Thoracic aorta (tissue), 2 donors: ENCODE data around the gene NDUFA13. TPM values are rescaled to one million over a fixed set of nuclear protein-coding genes. Genes with fewer than 3 reads are reported as not detected.

Experiments
- ATAC-seq: fragments of 150-250 bp; one replicate; pipeline ENCODE4 v1.8.0; 2017; ENCODE audit warnings: low read depth; ENCODE audit not compliant: insufficient number of reproducible peaks, low FRiP score
- DNase-seq: peaks from one replicate; pipeline ENCODE4 v3.0.0-alpha.2; 2020; ENCODE audit warnings: low spot score
- H3K27ac ChIP-seq, 2 donors: fragments of 200-600 bp; sonication (generic); 1 replicate in 1 of 2; 2 replicates in 1 of 2; pipeline ENCODE4 v1.5.1; 2016; ENCODE audit warnings: mild to moderate bottlenecking in 2 of 2, moderate library complexity in 2 of 2
- H3K27me3 ChIP-seq: fragments of 200-600 bp; sonication (generic); replicated peaks from 2 replicates; pipeline ENCODE4 v1.6.0; 2016; ENCODE audit warnings: mild to moderate bottlenecking; ENCODE audit not compliant: insufficient read depth
- H3K36me3 ChIP-seq: fragments of 200-600 bp; sonication (generic); one replicate; pipeline ENCODE4 v1.5.1; 2016
- H3K4me1 ChIP-seq, 2 donors: fragments of 200-600 bp; sonication (generic); 1 replicate in 1 of 2; 2 replicates in 1 of 2; pipeline versions ENCODE4 v1.5.1 to v1.6.0; 2016; ENCODE audit warnings: low read depth in 2 of 2, mild to moderate bottlenecking in 1 of 2; ENCODE audit not compliant: control insufficient read depth in 1 of 2
- H3K4me3 ChIP-seq: fragments of 200-600 bp; sonication (generic); 2 replicates; pipeline ENCODE4 v1.5.1; 2016; ENCODE audit warnings: mild to moderate bottlenecking
- H3K9me3 ChIP-seq: fragments of 200-600 bp; sonication (generic); 2 replicates; pipeline ENCODE4 v1.5.1; 2016
- CTCF ChIP-seq: fragments of 200-600 bp; sonication (generic); IDR thresholded peaks from one replicate; pipeline ENCODE4 v1.5.1; 2019; ENCODE audit warnings: antibody characterized with exemption
- total RNA-seq, 2 donors: library from RNA; depleted of rRNA; stranded (reverse); fragments of >200 nt; gene quantifications; one replicate each; pipeline versions ENCODE4 v1.1.0 to v1.2.3, GENCODE V29; 2016

NDUFA13 gene
- total RNA-seq, 2 donors from 2014 or later = 15.5 to 60.8 TPM

GRCh38 chr19:19527674-19528625 lies 11.9 kb downstream of the NDUFA13 start:
- TF ChIP-seq CTCF = no peak
- no peak overlapping the region for H3K4me3 ChIP-seq
- no peaks in the 10 kb centered on the region for H3K4me1 ChIP-seq
- no peak for DNase-seq
- H3K9me3 ChIP-seq = no peaks in the 10 kb centered on the region
- H3K27me3 ChIP-seq = no peaks in the 10 kb centered on the region
- no peak for ATAC-seq
- no peak overlapping the region for H3K27ac ChIP-seq
- peaks cover 27% of the 10 kb centered on the region for H3K36me3 ChIP-seq

GRCh38 chr19:19528721-19529490 lies 12.9 kb downstream of the NDUFA13 start, which contains the start of gene YJEFN3:
YJEFN3 (plus strand) TSS chr19:19528911; CDS start chr19:19528933, 22 bp downstream.
- ATAC-seq (no peak), DNase-seq (no peak)
- Histone ChIP-seq H3K27ac (no peak within 1 kb of the TSS), H3K4me3 (no peak within 1 kb of the TSS), H3K9me3 (no peaks in the 10 kb centered on the region), H3K4me1 (no peaks in the 10 kb centered on the region), H3K36me3 (peaks cover 22% of the 10 kb centered on the region), H3K27me3 (no peaks in the 10 kb centered on the region)
- TF ChIP-seq CTCF = no peak

GRCh38 chr19:19529783-19530422 lies 13.9 kb downstream of the NDUFA13 start:
- peaks cover 17% of the 10 kb centered on the region for H3K36me3 ChIP-seq
- TF ChIP-seq CTCF = no peak
- H3K27ac ChIP-seq = no peak overlapping the region

GRCh38 chr19:19530423-19530804 lies 14.4 kb downstream of the NDUFA13 start:
- ATAC-seq (no peak), DNase-seq (no peak)
- peaks cover 17% of the 10 kb centered on the region for H3K36me3 ChIP-seq
- no peak overlapping the region for H3K4me3 ChIP-seq
- H3K27ac ChIP-seq = no peak overlapping the region
- no peaks in the 10 kb centered on the region for H3K27me3 ChIP-seq
- TF ChIP-seq CTCF = no peak
- no peaks in the 10 kb centered on the region for H3K9me3 ChIP-seq
- no peaks in the 10 kb centered on the region for H3K4me1 ChIP-seq

More at GRCh38 chr19:19529783-19530422, 13.9 kb downstream of the NDUFA13 start:
- H3K4me1 ChIP-seq = no peaks in the 10 kb centered on the region
- H3K27me3 ChIP-seq = no peaks in the 10 kb centered on the region
- no peak for DNase-seq
- H3K4me3 ChIP-seq = no peak overlapping the region
- ATAC-seq = no peak
- no peaks in the 10 kb centered on the region for H3K9me3 ChIP-seq
